GM10248 (cell line): ENCODE measurements around the gene SLC9B1.

Experiments
- CTCF ChIA-PET: fragments of 300-600 bp; sonication (Branson Sonifier 250); formaldehyde crosslinking; extraction: SDS; loops from one replicate; lab custom pipeline; 2021; ENCODE audit warnings: antibody characterized with exemption; lab: Yijun Ruan, JAX
- POLR2A ChIA-PET: fragments of 350-650 bp; sonication (Branson Sonifier 250); formaldehyde crosslinking; extraction: SDS; loops from one replicate; lab custom pipeline; 2020; ENCODE audit warnings: antibody characterized with exemption; lab: Yijun Ruan, JAX
- DNase-seq: peaks from one replicate; pipeline ENCODE4 v3.0.0; 2012; ENCODE audit errors: extremely low spot score
- TF ChIP-seq, protein P1 (sequence below): IDR thresholded peaks from 2 replicates; pipeline ENCODE4 v1.5.1; 2012; ENCODE audit warnings: mild to moderate bottlenecking, low read depth; ENCODE audit errors: extremely low read depth, missing control alignments, control extremely low read depth

Gene SLC9B1

DNA sequence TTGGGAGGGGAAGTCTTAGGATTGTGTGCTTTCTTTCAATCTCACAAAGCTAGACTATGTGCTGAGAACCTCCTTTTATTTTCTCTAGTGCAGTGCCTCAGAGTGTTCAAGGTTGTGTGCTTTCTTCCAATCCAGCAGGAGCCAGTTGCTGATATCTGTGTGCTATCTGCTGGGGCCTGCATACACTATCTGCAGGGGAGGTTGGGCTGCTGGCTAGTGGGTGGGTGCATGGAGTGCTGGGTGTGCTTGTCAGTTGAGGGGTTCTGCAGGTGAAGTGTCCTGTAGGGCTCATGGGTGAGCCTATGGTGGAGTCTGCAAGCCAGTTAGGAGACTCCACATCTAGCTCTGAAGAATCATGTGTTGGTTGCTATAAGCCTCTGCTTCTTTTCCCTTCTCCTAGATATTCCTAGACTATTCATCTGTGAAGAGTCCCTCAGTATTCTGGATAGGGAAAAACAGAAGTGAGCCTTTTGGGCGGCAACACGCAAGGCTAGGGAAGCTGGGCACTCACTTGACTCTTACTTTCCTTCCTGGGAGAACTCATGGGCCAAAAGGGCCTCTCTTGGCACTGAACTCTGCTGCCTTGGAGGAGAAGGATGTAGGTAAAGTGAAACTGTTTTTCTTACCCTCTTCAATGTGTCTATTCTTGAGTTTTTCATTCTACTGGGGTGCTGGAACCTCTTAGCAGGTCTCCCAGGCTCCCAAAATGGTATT lies 158.7 kb downstream of the SLC9B1 start:
- ChIA-PET CTCF (interaction anchor here (0.8 kb wide), 2 partner anchors 8 to 9 kb away, joined by 3 read pairs; no protein-coding TSS in a partner anchor), POLR2A (no interaction called here)
- DNase-seq, result no peak
- TF ChIP-seq, protein P1, sequence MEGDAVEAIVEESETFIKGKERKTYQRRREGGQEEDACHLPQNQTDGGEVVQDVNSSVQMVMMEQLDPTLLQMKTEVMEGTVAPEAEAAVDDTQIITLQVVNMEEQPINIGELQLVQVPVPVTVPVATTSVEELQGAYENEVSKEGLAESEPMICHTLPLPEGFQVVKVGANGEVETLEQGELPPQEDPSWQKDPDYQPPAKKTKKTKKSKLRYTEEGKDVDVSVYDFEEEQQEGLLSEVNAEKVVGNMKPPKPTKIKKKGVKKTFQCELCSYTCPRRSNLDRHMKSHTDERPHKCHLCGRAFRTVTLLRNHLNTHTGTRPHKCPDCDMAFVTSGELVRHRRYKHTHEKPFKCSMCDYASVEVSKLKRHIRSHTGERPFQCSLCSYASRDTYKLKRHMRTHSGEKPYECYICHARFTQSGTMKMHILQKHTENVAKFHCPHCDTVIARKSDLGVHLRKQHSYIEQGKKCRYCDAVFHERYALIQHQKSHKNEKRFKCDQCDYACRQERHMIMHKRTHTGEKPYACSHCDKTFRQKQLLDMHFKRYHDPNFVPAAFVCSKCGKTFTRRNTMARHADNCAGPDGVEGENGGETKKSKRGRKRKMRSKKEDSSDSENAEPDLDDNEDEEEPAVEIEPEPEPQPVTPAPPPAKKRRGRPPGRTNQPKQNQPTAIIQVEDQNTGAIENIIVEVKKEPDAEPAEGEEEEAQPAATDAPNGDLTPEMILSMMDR, result no peak

DNA sequence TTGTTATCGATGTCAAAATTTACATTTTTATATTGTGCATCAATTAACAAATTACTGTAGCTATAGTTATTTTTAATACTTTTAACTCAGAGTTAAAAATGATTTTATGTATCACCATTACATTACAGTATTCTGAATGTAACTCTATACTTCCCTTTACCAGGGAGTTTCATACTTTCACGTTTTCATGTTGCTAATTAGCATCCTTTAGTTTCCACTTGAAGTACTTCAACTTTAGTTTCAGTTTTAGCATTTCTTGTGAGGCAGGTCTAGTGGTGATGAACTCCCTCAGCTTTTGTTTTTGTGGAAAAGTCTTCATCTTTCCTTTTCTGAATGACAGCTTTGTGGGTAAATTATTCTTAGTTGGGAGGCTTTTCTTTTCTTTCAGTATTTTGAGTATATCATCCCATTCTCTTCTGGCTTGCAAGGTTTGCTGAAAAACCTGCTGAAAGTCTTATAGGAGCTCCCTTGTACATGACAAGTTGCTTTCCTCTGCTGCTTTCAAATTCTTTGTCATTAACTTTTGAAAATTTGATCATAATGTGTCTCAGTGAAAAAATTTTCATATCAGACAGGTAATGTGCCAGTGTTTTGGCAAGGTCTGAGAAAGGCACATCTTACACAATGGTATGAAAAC lies 160.6 kb downstream of the SLC9B1 start:
- TF ChIP-seq, protein P1, result no peak
- DNase-seq, result no peak
- ChIA-PET POLR2A (no interaction called here), CTCF (interaction anchor here (1.0 to 1.6 kb wide), 2 partner anchors 26 to 30 kb away, joined by 3 read pairs; no protein-coding TSS in a partner anchor)
